Epidermal melanocyte (primary cell): ENCODE results near the gene OR6C4.
"Not testable (repeated sequence)": the region's sequence is repeated elsewhere in the genome, so short reads cannot be mapped to it uniquely, and the experiment has no call there.

Source experiments
- DNase-seq: peaks from one replicate; pipeline ENCODE4 v3.0.0; 2011; ENCODE audit warnings: low spot score; ENCODE audit not compliant: insufficient read length

Gene OR6C4

DNA sequence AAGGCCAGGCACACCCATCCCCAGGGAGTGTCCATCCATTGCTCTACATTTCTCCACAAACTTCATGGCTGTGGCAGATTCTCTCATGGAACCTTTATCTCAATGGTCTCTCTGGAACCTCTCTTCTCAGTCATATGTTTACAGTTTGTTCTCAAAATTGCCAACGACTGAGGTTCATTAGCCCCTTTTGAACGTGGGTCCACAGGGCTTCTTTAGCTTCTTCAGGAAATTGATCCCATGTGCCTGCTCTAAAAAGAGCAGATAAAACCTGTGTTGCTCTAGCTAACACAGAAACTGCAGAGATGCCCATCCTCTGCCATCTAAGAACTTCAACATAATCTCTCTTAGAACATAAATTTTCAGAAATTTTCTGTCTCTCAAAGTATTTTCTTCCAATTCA, at the start of gene OR6C4:
Gene OR6C4 (plus strand): TSS at position 301 of the 400 bp plus-strand sequence. CDS start 1,625 bp downstream, outside the sequence.
- no peak for DNase-seq

DNA sequence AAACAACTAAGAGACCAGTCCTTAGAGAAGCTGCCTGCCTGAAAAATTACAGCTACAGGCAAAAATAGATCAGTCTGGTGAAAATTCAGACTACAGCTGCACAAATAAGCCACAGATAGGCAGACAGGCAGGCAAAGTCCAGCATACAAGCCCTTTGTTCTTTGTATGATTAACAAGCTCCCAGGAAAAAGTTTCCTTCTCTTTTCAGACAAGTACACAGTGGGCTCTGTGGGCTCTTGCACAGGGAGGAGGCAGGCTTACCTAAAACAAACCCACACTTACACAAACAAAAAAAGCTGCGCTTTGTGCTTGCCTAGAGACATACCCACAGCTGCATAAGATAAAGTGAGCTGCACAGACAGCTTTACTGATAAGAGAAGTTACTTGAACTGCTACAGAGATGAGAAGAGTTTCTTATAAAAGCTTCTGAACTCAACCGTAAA, 49.6 kb upstream of the OR6C4 start:
- DNase-seq, result no peak

DNA sequence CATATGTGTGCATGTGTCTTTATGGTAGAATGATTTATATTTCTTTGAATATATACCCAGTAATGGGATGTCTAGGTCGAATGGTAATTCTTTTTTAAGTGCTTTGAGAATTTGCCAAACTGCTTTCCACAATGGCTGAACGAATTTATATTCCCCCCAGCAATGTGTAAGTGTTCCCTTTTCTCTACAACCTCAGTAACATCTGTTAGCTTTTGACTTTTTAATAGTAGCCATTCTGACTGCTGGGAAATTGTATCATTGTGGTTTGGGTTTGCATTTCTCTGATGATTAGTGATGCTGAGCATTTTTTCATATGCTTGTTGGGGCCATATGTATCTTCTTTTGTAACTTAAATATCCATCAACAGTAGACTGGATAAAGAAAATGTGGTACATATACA, 47.8 kb upstream of the OR6C4 start:
- DNase-seq, result no peak

DNA sequence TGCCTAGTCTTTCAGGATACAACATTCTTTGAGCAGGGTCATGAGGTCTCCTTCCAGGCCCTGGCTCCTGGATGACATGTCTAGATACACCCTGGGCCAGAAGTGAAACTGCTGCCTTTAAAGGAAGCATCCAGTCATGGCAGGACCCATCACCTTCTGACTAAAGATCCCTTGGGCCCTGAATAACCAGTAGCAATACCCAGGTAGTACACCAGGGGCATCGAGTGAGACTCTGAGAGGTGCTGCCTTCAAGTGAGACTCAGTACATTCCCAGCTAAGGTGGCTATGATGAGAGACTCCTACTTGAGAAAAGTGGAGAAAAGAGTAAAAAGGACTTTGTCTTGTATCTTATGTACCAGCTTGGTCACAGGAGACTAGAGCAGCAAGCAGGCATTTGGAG, 33.7 kb upstream of the OR6C4 start:
- DNase-seq, result no peak

GRCh38 chr12:55516391-55516790, 33.0 kb upstream of the OR6C4 start:
- no peak for DNase-seq

DNA sequence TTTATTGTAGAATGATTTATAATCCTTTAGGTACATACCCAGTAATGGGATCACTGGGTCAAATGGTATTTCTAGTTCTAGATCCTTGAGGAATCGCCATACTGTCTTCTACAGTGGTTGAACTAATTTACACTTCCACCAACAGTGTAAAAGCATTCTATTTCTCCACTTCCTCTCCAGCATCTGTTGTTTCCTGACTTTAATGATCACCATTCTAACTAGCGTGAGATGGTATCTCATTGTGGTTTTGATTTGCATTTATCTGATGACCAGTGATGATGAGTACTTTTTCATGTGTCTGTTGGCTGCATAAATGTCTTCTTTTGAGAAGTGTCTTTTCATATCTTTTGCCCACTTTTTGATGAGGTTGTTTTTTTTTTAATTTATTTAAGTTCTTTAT, 1.2 kb upstream of the OR6C4 start:
- not testable (repeated sequence) for DNase-seq

GRCh38 chr12:55548756-55549155, 646 bp upstream of the OR6C4 start:
- no peak for DNase-seq

DNA sequence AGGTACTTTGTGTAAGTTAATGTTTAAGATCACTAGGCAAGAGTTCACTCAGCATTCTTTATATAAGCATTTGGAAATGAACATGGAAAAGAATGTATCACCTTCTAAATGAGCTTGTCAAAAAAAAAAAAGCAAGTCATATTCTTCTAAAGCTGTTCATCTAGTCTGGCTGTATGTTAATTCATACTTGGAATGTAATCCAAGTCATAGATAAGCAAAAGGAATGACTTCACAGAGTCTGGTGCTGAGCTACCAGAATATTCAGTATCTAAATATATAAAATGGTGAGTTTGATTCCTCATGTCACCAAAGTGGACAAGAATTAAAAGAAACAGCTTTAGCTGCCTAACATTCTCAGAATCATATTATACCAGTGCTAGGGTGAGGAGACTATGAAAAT, 4.9 kb downstream of the OR6C4 start:
- no peak for DNase-seq

DNA sequence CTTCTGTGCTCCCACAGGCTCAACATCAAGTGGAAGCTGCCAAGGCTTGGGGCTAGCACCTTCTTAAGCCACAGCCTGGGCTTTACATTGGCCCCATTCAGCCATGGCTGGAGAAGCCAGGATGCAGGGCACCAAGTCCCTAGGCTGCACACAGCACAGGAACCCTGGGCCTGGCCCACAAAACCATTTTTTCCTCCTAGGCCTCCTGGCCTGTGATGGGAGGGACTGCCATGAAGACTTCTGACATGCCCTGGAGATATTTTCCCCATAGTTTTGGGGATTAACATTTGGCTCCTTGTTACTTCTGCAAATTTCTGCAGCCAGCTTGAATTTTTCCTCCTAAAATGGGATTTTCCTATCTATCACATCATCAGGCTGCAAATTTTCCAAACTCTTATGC, 20.7 kb downstream of the OR6C4 start:
- not testable (repeated sequence) for DNase-seq

DNA sequence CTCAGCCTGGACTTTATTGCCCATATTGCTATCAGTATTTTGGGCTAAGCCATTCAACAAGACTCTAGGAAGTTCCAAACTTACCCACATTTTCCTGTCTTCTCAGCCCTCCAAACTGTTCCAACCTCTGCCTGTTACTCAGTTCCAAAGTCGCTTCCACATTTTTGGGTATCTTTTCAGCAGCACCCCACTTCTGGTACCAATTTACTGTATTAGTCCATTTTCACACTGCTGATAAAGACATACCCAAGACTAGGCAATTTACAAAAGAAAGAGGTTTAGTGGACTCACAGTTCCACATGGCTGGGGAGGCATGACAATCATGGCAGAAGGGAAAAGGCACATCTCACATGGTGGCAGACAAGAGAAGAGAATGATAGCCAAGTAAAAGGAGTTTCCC, 21.3 kb downstream of the OR6C4 start:
- not testable (repeated sequence) for DNase-seq

DNA sequence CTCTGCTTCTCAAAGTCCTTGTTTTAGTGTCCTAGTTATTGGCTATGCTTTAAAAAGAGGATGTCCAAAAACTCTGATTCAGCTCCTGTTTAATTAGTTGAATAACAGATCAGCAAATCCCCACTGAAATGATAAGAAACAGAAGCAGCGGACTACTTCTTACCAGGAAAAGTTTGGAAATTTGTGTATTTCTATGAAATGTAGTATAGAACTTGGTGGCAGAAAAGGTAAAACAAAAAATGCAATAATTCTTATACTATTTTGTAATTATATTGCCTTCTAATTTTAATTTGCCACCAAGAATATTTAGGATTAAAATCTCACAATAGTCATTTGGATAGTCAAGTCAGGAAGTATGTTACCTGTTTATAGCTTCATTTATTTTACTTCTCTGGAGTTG, 22.8 kb downstream of the OR6C4 start, which contains the start of gene OR2AP1:
Gene OR2AP1 (plus strand): TSS at position 301 of the 400 bp plus-strand sequence. CDS start 1,947 bp downstream, outside the sequence.
- no peak for DNase-seq

GRCh38 chr12:55582066-55582465, 32.7 kb downstream of the OR6C4 start:
- no peak for DNase-seq

- DNase-seq, result no peak
These were observed 36.4 kb downstream of the OR6C4 start for GRCh38 chr12:55585817-55586216.

GRCh38 chr12:55590152-55590551, 40.8 kb downstream of the OR6C4 start:
- not testable (repeated sequence) for DNase-seq
